HG02571 (cell line): ENCODE data around the gene NRXN2.

ENCODE experiments used
- ATAC-seq: cut with Tn5 transposase; IDR thresholded peaks from one replicate; pipeline ENCODE4 v1.9.1; 2021; ENCODE audit warnings: mild to moderate bottlenecking, moderate library complexity; ENCODE audit not compliant: unreplicated experiment

Gene NRXN2

DNA sequence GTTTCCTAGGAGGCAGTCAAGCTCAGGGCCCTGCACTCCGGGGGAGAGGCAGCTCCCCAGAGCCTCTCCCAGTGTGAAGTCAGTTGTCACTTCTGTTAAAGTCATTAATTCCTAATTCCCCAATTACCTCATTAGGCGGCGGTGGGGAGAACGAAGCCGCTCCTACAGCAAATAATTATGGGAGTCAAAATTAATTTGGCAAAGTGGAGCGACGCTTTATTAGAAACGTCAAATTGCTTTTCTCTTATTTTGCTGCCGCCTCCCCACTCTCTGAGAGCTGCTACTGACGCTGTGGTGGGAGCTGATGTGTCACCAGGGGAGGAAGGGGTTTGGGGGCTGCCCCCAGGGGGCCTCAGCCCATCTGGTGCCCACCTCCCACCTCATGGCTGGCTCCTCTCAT is 90.3 kb downstream of the NRXN2 start:
- ATAC-seq, result no peak

DNA sequence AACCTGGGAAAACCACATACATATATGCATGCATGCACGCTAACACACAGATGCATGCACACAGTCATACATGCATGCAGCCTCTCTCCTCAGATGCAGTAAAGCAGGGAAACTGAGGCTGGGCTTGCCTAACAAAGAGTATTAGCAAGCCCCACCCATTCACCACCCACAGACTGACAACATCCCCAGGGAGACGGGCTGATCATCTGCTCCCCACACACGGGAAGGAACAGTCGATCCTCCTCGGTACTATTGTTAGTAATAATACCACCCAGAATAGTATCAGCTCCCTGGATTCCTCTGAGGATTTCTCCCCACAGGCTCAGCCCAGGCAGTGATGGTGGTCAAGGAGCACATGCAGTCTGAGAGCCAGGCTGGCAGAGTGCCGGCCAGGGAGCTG is 90.8 kb downstream of the NRXN2 start:
- no peak for ATAC-seq

DNA sequence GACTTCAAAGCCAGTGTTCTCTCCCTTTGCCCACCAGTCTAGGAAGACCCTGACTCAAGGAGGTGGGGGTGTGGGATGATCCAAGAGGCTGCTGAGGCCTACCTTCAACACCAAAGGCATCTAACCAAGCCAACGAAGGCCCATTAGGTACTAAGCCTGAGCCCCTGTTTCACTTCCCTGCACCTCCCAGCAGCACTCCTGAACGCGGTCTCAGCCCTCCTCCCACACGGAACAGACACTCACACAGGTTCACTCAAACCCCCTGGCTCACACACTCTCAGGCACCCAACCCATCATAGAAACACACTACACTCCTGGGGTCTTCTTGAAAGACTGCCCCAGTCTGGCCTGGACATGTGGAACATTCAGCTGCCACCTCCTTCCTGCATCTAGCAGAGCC is 91.3 kb downstream of the NRXN2 start:
- ATAC-seq, result no peak

DNA sequence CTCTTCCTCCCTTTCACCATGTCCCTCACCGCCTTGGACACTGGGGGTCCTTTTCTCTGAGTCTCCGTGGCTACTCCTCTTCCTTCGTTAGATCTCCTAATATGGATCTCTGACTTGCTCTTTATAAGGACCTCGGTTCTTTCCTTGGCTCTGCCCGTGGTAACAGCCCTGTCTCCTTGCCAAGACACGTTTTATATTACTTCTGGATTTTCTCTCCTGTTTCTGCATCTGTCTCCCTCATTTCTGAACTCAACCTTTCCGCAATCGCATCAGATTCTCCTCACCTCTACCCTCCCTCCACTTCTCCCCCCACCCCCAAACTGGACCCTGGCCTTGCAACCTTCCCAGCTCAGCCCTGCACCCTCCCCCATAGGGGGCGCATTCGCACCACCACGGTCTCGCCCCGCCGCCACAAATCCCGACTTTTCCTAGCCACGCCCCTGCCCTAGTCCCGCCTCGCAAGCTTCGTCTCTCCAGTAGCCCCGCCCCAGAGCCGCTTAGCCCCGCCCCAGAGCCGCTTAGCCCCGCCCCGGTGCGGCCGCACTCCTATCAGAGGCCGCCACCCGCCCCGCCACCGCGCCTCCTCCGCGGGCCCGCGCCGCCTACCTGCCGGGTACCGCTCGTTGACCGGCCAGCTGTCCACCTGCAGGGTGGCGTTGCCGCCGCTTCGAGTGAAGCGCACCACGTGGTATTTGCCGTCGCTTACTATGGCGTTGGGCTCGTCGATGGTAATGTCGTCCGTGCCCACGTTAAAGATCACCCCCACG is 93.0 kb downstream of the NRXN2 start:
- no peak for ATAC-seq

DNA sequence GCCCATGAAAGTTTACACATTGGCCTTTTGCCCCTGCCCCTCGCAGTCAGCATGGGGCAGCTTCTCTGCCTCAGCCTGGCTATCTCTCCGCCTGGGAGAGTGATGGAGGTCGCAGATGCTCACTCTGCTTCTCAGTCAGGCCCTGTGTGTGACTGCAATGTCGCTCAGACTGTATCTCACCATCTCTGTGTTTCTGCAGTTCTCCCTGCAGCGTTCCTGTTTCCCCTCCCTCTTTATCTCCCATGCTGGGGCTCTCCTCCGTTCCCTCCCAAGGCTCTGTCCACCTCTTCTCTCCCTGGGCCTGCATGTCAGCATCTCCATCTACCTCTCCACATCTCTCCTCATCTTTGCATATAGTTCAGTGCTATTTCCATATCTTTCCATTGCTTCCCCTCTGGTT is 93.9 kb downstream of the NRXN2 start:
- ATAC-seq, result no peak

DNA sequence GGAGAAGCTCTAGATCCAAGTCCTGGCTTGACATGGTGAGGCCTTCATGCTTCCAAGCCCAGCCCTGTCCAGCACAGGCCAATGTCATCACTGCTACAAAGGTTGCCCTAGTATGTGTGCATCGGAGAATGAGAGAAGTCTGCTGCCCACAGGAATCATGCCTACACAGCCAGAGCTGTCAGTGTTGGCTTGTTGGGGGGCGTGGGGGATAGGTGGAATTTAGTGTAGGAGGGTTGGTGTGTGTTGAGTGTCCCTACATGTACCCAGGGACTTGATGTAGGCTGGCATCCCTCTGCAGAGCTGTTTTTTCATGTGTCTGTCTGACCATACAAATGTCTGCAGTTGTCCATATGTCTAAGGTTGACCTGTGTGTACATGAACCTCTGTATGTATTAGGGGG is 94.4 kb downstream of the NRXN2 start:
- no peak for ATAC-seq

DNA sequence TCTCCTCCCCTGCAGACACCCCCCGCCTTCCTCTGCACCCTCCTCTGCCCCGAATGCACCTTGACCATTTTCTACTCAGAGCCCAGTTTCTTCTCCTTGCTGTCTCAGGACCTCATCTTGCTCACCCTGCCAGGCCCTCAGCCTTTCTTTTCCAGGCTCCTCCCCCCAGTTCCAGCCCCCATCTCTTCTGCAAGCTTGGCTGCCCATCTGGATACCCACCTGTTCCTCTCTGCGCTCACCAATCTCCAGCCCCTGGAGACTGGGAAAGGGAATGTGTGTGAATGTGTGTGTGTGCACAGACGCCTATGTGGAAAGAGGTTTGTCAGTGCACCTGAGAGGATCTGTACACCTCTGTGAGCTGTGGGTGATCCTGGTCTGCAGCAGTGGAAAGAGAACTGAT is 95.6 kb downstream of the NRXN2 start:
- ATAC-seq, result no peak

DNA sequence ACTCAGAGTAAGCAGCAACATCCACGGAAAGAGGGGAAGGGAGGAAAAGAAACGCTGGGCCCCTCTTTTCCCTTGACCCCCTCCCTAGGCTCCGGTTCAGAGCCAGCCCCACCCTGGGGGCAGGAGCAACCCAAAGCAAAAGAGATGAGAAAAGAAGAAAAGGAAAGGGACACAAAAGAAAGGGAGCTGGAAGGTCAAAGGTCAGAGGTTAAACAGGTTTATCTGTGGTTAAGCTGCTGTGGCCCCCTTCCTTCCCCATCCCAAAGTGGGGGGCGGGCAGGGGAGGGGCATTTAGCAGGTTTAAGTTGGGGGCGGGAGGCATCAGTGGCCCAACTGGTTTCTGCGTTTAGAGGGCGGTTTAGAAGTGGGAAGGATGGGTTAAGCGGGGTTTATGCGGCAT is 96.4 kb downstream of the NRXN2 start:
- no peak for ATAC-seq

DNA sequence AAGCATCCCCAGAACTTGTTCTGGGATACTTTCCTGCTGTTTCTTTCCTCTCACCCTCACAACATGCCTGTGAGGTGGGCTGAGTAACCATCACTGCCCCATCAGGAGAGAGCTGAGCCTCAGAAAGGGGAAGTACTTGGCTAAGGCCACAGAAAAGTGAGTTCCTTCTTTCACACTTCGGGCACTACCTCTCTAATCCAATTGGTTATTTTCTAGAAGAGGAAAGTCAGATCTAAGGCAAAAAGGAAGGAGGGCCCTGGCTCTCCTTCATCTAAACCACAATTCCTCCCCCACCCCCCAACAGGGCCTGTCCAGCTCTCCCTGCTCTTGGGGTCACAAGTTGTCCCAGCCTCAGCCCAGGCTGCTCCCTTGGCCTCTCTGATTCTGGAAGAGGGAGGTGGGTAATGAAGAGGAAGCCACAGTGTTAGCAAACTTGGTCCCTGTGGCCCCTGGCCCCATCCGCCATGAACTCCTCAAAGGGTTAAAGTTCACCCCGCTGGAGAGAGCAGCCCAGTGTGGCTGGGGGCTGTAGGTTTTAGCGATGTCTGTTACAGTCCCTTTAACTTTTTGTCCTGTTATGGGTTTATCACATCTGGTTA is 98.0 kb downstream of the NRXN2 start:
- no peak for ATAC-seq

DNA sequence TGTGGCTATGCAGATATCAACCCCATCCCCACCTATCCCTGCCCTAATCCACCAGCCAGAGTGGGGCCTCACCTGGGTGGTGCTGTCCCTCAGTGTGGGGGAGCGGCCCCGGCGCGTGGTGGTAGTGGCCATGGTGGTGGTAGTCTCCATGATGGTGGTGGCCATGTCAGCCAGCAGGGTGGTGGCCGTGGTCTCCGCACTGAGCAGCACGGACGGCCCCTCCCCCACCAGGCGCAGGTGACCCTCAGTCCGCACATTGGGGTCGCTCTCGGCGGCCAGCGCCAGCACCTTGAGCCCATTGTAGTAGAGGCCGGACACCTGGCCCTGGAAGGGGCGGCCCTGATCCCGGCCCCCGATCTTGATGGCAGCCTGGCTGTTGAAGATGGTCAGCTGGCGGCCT is 100.3 kb downstream of the NRXN2 start:
- no peak for ATAC-seq

DNA sequence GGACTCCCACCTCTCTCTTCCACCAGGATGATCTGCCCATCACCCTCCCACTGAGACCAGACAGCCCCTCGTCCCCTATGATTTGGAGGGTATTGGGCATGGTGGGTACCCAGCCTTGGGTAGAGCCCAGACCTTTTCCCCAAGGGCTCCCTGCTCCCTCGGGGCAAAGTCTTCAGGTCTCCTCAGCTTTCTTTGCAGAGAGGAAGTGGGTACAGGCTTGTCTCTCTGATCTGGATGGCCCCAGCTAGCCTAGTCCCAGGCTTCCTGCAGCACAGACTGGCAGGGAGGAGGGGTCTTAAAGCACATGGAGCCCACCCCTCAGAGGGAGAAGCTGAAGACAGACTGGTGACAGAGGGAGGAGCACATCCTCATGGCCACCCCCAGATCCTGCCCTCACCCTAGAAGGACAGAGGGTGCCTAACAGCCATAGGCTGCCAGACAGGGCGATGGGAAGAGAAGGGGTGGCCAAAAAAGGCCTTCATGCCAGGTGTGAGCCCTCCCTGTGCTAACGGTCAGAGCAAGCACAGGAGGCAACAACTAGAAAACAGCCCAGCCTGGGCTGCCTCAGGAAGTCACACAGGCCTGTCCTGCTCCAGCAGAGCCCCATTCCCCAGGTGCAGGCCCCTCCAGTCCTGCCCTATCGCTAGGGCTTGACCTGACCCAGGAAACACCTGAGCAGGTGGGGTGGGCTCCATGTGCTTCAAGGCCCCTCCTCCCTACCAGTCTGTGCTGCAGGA is 101.5 kb downstream of the NRXN2 start:
- ATAC-seq, result no peak

DNA sequence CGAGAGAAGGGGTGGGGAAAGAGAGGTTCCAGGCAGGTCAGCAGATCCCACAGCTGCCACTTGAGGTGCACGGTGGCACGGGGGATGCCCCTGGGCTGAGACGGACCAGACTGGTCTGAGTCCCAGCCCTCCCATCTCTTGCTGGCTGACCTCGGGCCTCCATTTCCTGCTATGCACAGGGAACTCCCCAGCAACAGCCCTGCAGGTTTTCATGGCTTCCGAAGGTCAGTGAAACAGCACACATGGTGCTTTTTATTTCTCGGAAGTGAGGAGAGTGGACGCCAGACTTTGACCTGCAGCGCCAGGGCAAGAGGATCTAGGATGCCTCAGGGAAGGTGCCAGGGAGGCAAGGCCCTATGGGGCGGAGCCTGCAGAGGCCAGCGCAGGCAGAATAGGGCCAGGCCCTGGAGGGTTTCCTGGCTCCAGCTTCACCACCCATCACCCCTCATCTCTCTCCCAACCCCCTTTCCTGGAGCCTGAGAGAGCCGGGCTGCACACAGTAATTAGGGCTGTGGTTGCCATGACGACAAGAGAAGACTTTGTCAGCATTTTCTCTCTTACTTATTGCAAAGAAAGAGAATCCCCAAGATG is 102.5 kb downstream of the NRXN2 start:
- ATAC-seq, result no peak

DNA sequence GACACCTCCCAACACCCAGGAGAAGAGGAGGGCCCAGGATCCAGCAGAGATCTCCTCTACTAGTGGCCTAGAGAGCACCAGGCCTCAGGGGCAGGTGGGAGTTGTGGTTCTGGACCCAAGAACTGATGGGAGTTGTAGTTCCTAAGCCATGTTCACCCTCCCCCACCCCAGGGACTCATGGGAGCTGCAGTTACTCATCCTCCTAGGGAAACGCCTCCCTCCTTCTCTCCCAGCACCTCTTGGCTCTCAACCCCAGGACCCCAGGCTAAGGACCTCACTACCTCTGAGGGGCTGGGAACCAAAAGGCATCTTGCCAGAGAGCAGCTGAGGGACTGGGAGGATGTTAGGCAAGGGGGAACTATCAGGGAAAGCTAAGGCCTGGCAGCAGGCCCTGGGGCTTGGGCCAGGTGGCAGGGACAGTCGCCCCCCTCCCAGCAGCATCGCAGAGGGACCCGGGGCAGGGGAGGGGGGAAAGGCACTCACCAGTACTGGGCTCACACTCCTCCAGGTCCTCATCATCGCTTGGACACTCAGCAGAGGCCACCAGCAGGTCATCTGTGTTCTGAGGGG is 103.1 kb downstream of the NRXN2 start:
- ATAC-seq, result no peak

DNA sequence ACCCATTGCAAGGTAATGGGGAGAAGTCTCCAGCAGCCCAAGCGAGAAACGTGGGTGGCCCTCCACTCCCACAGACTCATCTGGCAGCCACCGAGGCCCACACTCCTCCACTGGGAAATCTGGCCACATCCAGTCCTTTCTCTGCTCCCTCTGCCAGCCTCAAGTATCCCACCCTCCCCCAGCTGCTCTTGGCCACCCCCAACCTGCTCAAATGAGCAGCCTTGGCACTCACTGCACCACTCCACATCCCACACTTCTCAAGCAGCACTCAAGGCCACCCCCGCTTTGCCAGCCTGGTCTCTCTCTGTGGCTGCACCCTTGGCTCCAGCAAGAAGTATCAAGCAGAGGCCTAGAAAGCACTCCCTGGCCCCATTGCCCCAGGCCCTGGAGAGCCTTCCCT is 103.8 kb downstream of the NRXN2 start:
- ATAC-seq, result no peak

DNA sequence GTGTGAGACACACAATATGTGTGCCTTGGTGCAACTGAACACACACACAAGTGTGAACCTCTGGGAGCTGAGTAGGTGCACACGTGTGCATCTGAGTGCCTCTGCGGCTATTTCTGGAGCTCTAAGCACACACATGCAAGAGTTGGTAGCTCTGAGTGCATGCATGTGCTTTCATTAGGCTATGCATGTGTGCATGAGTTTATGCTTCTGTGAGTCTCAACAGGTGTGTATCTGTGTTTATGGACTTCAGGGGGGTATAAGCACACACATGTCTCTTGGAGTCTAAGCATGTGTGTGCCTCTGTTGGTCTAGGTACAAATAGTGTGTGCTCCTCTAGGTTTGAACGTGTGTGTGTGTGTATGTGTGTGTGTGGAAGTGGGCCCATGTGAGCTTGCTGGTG is 106.2 kb downstream of the NRXN2 start:
- ATAC-seq, result no peak

DNA sequence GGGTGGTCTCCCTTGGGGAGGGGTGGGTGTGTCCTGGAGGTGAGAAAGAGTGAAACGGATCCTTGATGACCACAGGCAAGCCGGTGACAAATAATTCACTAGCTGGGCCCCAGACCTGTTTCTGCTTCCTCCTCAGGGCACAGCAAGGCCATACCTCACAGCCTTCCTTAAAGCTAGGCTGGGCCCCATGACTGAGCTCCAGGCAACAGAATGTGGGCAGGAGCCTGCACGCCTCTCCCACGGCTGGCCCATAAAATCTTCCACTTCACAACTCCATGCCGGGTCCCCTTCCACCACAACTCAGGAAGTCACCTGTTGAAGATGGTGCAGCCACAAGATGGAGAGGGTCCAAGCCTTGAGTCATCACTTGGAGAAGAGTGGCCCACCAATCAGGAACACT is 108.1 kb downstream of the NRXN2 start:
- ATAC-seq, result no peak

DNA sequence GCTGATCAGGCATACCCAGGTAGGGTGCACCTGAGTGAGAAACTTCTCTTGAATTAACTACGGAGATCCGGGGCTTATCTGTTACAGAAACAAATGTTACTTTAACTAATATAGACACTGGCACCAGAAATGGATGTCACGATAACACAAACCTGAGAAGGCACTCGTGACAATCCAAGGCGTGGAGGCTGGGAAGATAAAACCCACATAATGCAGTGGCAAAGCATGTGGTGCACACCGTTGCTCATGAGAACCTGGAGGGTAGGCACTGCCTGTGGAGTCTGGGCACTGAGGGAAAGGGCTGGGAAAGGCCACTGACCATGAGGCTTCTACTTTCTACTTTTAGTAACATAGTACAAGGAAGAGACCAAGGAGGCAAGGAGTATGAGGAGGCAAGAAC is 109.3 kb downstream of the NRXN2 start:
- no peak for ATAC-seq

DNA sequence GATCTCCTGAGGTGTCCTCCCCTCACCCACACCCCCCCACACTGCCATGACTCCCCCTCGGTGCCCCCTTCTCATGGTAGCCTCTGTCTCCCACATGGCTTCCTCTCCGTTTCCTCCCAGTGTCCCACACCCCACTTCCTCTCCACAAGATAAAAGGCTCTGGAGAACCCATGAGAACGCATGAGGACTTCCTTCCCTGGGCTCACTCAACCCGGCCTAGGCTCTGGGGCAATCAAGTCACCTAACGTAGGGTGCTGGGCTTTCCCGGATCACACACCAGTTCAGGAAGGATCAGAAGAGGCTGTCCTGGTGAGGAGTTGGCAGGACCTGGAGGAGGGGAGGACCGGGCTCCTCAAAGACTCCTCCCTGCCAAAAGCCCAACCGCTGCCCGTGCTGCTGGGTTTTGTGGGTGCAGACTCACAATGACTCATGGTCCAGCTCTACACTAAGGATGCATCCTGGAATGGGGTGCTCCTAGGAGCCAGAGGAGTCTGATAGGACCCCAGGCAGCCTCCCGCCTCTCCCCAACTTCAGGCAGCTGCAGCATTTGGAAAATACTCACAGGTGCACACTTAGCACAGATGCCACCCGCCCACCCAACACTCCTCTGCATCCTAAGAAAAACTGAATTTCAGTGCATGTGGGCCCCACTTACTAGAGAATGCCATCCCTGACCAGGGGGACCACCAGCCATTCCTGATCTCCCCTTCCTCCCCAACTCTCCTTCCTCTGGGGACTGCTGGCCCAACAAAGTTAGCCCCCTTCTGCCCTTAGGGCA is 110.9 kb downstream of the NRXN2 start:
- no peak for ATAC-seq

DNA sequence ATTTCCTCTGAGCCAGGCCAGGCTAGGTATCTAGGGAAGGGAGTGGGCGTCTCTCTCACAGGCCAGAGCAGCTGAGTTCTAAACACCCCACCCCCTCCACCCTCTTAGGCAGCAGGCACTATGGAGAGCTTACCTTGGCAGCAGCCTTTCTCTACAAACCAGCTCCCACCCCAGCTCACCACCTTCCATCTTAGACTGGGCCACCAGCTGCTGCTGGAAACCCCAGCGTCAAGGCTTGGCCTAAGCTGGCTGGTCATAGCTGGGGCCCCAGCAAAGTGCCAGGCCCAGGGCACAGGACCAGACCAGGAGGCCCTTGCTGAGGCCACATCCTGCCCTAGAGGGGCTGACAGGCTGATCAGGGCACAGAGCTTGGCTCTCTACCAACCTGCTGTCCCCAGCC is 111.8 kb downstream of the NRXN2 start:
- ATAC-seq, result no peak

DNA sequence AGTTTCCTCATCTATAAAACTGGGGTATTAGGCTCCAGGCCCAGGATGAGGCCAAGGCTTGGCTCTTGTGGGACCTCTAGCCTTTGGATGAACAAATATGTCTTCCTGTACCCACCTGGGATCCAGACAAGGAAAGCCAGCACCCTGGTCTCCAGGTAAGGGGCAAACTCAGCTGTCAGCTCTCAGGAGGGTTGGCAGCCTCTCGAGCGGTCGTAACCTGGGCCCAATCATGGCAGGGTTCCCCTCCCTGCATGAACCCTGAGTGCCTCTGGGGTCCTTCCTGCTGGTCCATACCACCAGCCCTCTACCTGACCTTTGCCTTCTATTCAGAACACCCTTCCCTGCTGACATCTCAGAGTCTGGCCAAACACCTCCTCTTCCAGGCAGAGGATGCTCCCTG is 112.4 kb downstream of the NRXN2 start:
- ATAC-seq, result no peak
